ENCODE results near the gene MAN2B2. TPM values are rescaled to one million over a fixed set of nuclear protein-coding genes. Genes with fewer than 3 reads are reported as not detected.

MAN2B2 gene
- total and polyA plus RNA-seq, 10 donors = 7.9 to 40.3 (median 31.8) TPM

DNA sequence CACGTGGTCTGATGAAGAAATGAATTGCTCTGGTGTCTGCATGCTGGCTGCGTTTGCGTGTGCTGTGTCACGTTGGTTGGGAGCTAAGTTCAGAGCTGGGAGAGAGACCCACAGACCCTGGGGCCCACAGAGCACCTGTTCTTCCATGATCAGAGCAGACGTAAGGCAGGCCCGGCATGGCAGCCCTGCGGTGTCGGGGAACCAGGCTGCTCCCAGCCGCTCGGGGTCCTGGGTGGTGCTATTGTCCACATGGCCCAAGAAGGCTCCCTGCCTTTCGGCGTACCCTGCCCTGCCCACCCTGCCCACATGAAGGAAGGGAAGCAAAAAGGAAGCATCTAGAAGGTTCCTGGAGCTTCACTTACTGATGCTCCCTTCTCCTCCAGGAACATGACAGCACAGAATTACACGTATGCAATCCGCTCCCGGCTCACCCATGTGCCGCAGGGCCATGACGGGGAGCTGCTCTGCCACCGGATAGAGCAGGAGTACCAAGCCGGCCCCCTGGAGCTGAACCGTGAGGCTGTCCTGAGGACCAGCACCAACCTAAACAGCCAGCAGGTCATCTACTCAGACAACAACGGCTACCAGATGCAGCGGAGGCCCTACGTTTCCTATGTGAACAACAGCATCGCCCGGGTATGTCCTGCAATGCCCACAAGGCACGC lies 34.6 kb downstream of the MAN2B2 start:
- no peak overlapping the region for H3K27ac ChIP-seq
- peaks cover 12 to 100% (median 93%) of the 10 kb centered on the region in 6 donors for H3K36me3 ChIP-seq
- DNase-seq = no peak
- intact Hi-C loops (cut with DNase I; ENCODE audit: low total_unique reads) = no loop called here
- no peak overlapping the region for H3K4me3 ChIP-seq
- no peaks in the 10 kb centered on the region for H3K4me1 ChIP-seq
- no peak for TF ChIP-seq POLR2A (IDR thresholded peaks at IDR 0.05)
- no peak for TF ChIP-seq POLR2AphosphoS5 (IDR thresholded peaks at IDR 0.05)
- TF ChIP-seq, protein P1, sequence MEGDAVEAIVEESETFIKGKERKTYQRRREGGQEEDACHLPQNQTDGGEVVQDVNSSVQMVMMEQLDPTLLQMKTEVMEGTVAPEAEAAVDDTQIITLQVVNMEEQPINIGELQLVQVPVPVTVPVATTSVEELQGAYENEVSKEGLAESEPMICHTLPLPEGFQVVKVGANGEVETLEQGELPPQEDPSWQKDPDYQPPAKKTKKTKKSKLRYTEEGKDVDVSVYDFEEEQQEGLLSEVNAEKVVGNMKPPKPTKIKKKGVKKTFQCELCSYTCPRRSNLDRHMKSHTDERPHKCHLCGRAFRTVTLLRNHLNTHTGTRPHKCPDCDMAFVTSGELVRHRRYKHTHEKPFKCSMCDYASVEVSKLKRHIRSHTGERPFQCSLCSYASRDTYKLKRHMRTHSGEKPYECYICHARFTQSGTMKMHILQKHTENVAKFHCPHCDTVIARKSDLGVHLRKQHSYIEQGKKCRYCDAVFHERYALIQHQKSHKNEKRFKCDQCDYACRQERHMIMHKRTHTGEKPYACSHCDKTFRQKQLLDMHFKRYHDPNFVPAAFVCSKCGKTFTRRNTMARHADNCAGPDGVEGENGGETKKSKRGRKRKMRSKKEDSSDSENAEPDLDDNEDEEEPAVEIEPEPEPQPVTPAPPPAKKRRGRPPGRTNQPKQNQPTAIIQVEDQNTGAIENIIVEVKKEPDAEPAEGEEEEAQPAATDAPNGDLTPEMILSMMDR (IDR thresholded peaks at IDR 0.05 in 8 of 11, conservative IDR thresholded peaks at IDR 0.05 in 3 of 11) = no peak
- 91 to 96% (median 94%) methylated on average over 17 to 26 of the region's 26 CpGs for WGBS, 5 donors
- no peaks in the 10 kb centered on the region for H3K27me3 ChIP-seq (replicated peaks in 1 of 7)
- H3K9me3 ChIP-seq = peaks cover 0 to 12% (median 10%) of the 10 kb centered on the region in 8 donors

DNA sequence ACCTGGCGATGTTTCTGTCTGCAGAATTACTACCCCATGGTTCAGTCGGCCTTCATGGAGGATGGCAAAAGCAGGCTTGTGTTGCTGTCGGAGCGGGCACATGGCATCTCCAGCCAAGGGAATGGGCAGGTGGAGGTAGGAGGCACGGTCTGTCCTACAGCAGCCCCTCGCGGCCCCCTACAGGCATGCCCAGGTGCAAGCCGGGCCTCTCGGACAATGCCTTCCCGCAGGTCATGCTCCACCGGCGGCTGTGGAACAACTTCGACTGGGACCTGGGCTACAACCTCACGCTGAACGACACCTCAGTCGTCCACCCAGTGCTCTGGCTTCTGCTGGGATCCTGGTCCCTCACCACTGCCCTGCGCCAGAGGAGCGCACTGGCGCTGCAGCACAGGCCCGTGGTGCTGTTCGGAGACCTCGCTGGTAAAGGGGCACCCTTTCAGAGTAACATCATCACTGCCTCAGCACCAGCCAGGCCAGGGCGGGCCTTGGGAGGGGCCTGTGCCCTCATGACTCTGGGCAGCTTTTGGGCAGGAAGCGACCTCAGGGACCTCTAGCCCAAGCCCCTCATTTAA lies 36.0 kb downstream of the MAN2B2 start:
- H3K9me3 ChIP-seq = no peaks in the 10 kb centered on the region
- H3K4me1 ChIP-seq = no peaks in the 10 kb centered on the region
- H3K27me3 ChIP-seq (replicated peaks in 1 of 7) = no peaks in the 10 kb centered on the region
- intact Hi-C loops (cut with DNase I; ENCODE audit: low total_unique reads) = no loop called here
- WGBS, 5 donors = 95 to 97% (median 96%) methylated on average over 19 to 24 of the region's 24 CpGs
- H3K27ac ChIP-seq = no peak overlapping the region
- no peak for TF ChIP-seq POLR2A (IDR thresholded peaks at IDR 0.05)
- peak in 1 of 3 donors; percentile 23 for TF ChIP-seq POLR2AphosphoS5 (IDR thresholded peaks at IDR 0.05)
- DNase-seq = no peak
- peaks cover 3 to 100% (median 93%) of the 10 kb centered on the region in 6 donors for H3K36me3 ChIP-seq
- no peak overlapping the region for H3K4me3 ChIP-seq

DNA sequence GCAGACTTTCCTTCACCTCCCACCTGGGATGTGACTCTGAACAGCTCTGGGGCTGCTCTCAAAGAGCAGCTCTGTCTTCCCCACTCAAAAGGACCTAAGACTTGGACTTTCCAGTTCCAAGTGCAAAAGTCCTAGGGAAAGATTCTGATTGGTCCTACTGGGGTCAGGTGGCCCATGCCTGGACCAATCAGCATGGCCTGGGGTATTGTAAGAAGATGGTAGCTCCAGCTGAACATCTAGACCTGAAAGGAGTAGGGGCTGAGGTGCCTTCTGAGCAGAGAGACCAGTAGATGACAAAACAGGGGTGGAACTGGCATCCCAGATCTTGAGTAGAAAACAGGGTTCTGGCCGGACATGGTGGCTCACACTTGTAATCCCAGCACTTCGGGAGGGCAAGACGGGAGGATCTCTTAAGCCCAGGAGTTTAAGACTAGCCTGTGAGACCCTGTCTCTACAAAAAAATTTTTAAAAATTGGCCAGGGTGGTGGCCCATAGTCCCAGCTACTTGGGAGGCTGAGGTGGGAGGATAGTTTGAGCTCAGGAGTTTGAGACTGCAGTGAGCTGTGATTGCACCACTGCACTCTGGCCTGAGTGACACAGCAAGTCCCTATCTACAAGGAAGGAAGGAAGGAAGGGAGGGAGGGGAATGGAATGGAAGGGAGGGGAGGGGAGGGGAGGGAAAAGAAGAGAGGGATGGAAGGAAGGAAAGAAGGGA lies 38.1 kb downstream of the MAN2B2 start:
- 96 to 100% (median 97%) methylated on average over 3 of the region's 3 CpGs for WGBS, 5 donors
- Histone ChIP-seq H3K4me1 (no peaks in the 10 kb centered on the region), H3K27me3 (replicated peaks in 1 of 7) (no peaks in the 10 kb centered on the region), H3K4me3 (no peak overlapping the region), H3K36me3 (peaks cover 3 to 100% (median 94%) of the 10 kb centered on the region in 6 donors), H3K9me3 (no peaks in the 10 kb centered on the region), H3K27ac (no peak overlapping the region)
- intact Hi-C loops (cut with DNase I; ENCODE audit: low total_unique reads) = no loop called here
- no peak for DNase-seq
- TF ChIP-seq POLR2A (IDR thresholded peaks at IDR 0.05) (no peak), POLR2AphosphoS5 (IDR thresholded peaks at IDR 0.05) (no peak)

DNA sequence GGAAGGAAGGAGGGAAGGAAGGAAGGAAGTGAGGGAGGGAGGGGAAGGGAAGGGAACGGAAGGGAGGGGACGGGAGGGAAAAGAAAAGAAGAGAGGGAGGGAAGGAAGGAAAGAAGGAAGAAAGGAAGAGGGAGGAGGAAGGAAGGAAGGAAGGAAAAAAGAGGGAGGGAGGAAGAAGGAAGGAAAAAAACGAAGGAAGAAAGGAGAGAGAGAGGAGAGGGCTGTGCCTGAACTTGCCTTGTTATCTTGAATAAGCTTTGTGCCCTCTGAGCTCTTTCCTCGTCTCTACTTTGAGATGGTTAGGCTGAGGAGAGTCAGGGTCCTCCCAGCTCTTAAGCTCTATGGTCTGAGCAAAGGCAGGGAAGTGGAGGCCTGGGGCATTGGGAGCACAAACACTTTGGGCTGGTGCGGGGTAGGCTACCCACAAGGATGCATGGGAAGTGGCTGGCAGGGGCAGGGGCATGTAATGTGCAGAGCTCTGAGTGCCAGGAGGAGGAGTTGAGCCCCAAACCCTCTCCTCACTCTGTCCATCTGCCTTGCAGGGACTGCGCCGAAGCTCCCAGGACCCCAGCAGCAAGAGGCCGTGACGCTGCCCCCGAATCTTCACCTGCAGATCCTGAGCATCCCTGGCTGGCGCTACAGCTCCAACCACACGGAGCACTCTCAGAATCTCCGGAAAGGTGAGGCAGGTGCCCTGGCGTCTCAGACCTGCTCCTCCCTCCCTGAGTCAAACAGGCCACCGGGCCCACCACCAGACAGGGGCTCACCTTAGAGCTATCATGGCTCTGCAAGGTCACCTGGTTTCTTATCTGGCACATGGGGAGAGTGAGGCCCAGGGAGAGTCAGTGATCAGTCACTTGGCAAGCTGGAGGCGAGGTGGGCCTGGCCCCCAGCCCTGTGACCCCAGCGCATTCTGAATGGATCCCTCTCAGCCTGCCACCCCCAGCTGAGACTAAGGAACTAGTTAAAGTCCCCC lies 39.0 kb downstream of the MAN2B2 start:
- intact Hi-C loops (cut with DNase I; ENCODE audit: low total_unique reads) = no loop called here
- WGBS, 5 donors = 85 to 89% (median 88%) methylated on average over 11 to 17 of the region's 17 CpGs
- TF ChIP-seq POLR2A (IDR thresholded peaks at IDR 0.05) (no peak), POLR2AphosphoS5 (IDR thresholded peaks at IDR 0.05) (no peak)
- TF ChIP-seq, protein P1 (IDR thresholded peaks at IDR 0.05 in 8 of 11, conservative IDR thresholded peaks at IDR 0.05 in 3 of 11) = no peak
- peak; percentile 66 for DNase-seq
- no peaks in the 10 kb centered on the region for H3K27me3 ChIP-seq (replicated peaks in 1 of 7)
- no peaks in the 10 kb centered on the region for H3K4me1 ChIP-seq
- H3K4me3 ChIP-seq = no peak overlapping the region
- H3K9me3 ChIP-seq = no peaks in the 10 kb centered on the region
- peaks cover 3 to 100% (median 94%) of the 10 kb centered on the region in 6 donors for H3K36me3 ChIP-seq
- H3K27ac ChIP-seq = no peak overlapping the region
